IMR-90 (cell line): ENCODE measurements around the gene DCTN1. TPM values are rescaled to one million over a fixed set of nuclear protein-coding genes. Genes with fewer than 3 reads are reported as not detected.

Source experiments
- ATAC-seq: fragments of 200-7000 bp; cut with Tn5 transposase; 2 replicates; pipeline ENCODE4 v1.9.1; 2020; ENCODE audit warnings: low read depth, mild to moderate bottlenecking, moderate library complexity
- BruUV-seq: library from RNA; stranded (reverse); fragments of 400-500 nt; replicated peaks from 2 replicates; lab custom pipeline; 2021; lab: Mats Ljungman, UMichigan
- CTCF ChIA-PET: fragments of 300-600 bp; formaldehyde crosslinking; extraction: SDS; loops from one replicate; lab custom pipeline; 2021; ENCODE audit warnings: antibody characterized with exemption; lab: Yijun Ruan, JAX
- POLR2A ChIA-PET: fragments of 300-600 bp; sonication (Branson Sonifier 250); formaldehyde crosslinking; loops from one replicate; lab custom pipeline; 2022; ENCODE audit warnings: antibody characterized with exemption; ENCODE audit not compliant: unreplicated experiment; lab: Charles Lee
- DNase-seq: peaks from one replicate; pipeline ENCODE4 v3.0.0; 2013
- H2AFZ ChIP-seq: replicated peaks from 2 replicates; pipeline ENCODE3; 2013; ENCODE audit warnings: low read length, mild to moderate bottlenecking; ENCODE audit not compliant: poor library complexity
- H2AK5ac ChIP-seq: 2 replicates; pipeline ENCODE4 v1.6.1; 2013; ENCODE audit warnings: low read depth, low read length, inconsistent platforms
- H2AK9ac ChIP-seq: replicated peaks from 2 replicates; pipeline ENCODE3; 2013; ENCODE audit warnings: mild to moderate bottlenecking, low read depth, low read length, moderate library complexity; ENCODE audit not compliant: poor library complexity
- H2BK120ac ChIP-seq: 2 replicates; pipeline ENCODE4 v1.6.1; 2013; ENCODE audit warnings: low read depth, low read length, inconsistent platforms
- H2BK15ac ChIP-seq: 3 replicates; pipeline ENCODE4 v1.6.1; 2013; ENCODE audit warnings: low read depth, low read length, inconsistent platforms
- H2BK20ac ChIP-seq: 2 replicates; pipeline ENCODE4 v1.6.1; 2013; ENCODE audit warnings: low read depth, mild to moderate bottlenecking, inconsistent platforms, low read length, moderate library complexity
- H2BK5ac ChIP-seq: 2 replicates; pipeline ENCODE4 v1.6.1; 2013; ENCODE audit warnings: mild to moderate bottlenecking, low read depth, low read length, inconsistent platforms; ENCODE audit not compliant: poor library complexity, severe bottlenecking
- H3K14ac ChIP-seq: replicated peaks from 2 replicates; pipeline ENCODE4 v1.6.1; 2013; ENCODE audit warnings: low read depth, low read length, inconsistent platforms
- H3K18ac ChIP-seq: 2 replicates; pipeline ENCODE4 v1.6.1; 2013; ENCODE audit warnings: low read depth, low read length, control low read depth
- H3K23ac ChIP-seq: 2 replicates; pipeline ENCODE4 v1.6.1; 2013; ENCODE audit warnings: low read depth, low read length, inconsistent platforms
- H3K27ac ChIP-seq: 2 replicates; pipeline ENCODE4 v1.5.1; 2013; ENCODE audit warnings: mild to moderate bottlenecking, control low read depth, low read length; ENCODE audit not compliant: insufficient read depth
- H3K27me3 ChIP-seq: 2 replicates; pipeline ENCODE4 v1.6.1; 2013; ENCODE audit warnings: low read length; ENCODE audit not compliant: control insufficient read depth, insufficient read depth
- H3K36me3 ChIP-seq: 2 replicates; pipeline ENCODE4 v1.6.1; 2013; ENCODE audit warnings: low read length, mixed read lengths; ENCODE audit not compliant: control insufficient read depth, insufficient read depth
- H3K4ac ChIP-seq: 2 replicates; pipeline ENCODE4 v1.6.1; 2013; ENCODE audit warnings: low read depth, low read length, inconsistent platforms
- H3K4me1 ChIP-seq: 2 replicates; pipeline ENCODE4 v1.6.1; 2013; ENCODE audit warnings: low read length, mixed read lengths; ENCODE audit not compliant: control insufficient read depth, insufficient read depth
- H3K4me2 ChIP-seq: 2 replicates; pipeline ENCODE4 v1.6.1; 2013; ENCODE audit warnings: low read depth, mild to moderate bottlenecking, control low read depth, low read length, moderate library complexity
- H3K4me3 ChIP-seq: 2 replicates; pipeline ENCODE4 v1.5.1; 2013; ENCODE audit warnings: low read depth, mild to moderate bottlenecking, control low read depth, low read length, moderate library complexity; ENCODE audit not compliant: insufficient read depth
- H3K56ac ChIP-seq: 2 replicates; pipeline ENCODE4 v1.6.1; 2013; ENCODE audit warnings: low read length, inconsistent platforms; ENCODE audit not compliant: insufficient read depth; ENCODE audit errors: extremely low read depth
- H3K79me1 ChIP-seq, 2 experiments: 2 replicates each; pipeline ENCODE4 v1.6.1; 2013; ENCODE audit warnings: low read length in 2 of 2, inconsistent platforms in 1 of 2, low read depth in 1 of 2
- H3K9ac ChIP-seq: 2 replicates; pipeline ENCODE4 v1.6.1; 2013; ENCODE audit warnings: low read depth, low read length, control low read depth
- H3K9me1 ChIP-seq: 2 replicates; pipeline ENCODE4 v1.6.1; 2013; ENCODE audit warnings: low read length, inconsistent platforms; ENCODE audit not compliant: insufficient read depth
- H3K9me3 ChIP-seq: 2 replicates; pipeline ENCODE4 v1.6.1; 2013; ENCODE audit warnings: low read length; ENCODE audit not compliant: control insufficient read depth, insufficient read depth
- H4K20me1 ChIP-seq: 2 replicates; pipeline ENCODE4 v1.6.1; 2013; ENCODE audit warnings: low read length, inconsistent platforms; ENCODE audit not compliant: insufficient read depth
- H4K5ac ChIP-seq: 2 replicates; pipeline ENCODE4 v1.6.1; 2013; ENCODE audit warnings: mild to moderate bottlenecking, low read depth, low read length, control low read depth
- H4K8ac ChIP-seq, 2 experiments: 2 replicates each; pipeline ENCODE4 v1.6.1; 2013; ENCODE audit warnings: low read depth in 2 of 2, low read length in 2 of 2, control low read depth in 1 of 2, inconsistent platforms in 1 of 2
- H4K91ac ChIP-seq: 2 replicates; pipeline ENCODE4 v1.6.1; 2013; ENCODE audit warnings: low read depth, low read length, inconsistent platforms; ENCODE audit not compliant: insufficient read depth
- BHLHE40 ChIP-seq: fragments of 150-350 bp; IDR thresholded peaks from 2 replicates; pipeline ENCODE4 v1.6.1; 2016; ENCODE audit warnings: mild to moderate bottlenecking, low read depth, low read length
- CEBPB ChIP-seq: IDR thresholded peaks from 2 replicates; pipeline ENCODE4 v1.6.1; 2012; ENCODE audit warnings: low read depth, low read length, improper control_type of control experiment
- CHD1 ChIP-seq: IDR thresholded peaks from 2 replicates; pipeline ENCODE4 v1.6.1; 2012; ENCODE audit warnings: low read depth, low read length, improper control_type of control experiment
- CTCF ChIP-seq: conservative IDR thresholded peaks from 2 replicates; pipeline ENCODE4 v1.5.1; 2012; ENCODE audit warnings: mild to moderate bottlenecking, low read depth, low read length, improper control_type of control experiment
- ELK1 ChIP-seq: fragments of 150-350 bp; IDR thresholded peaks from 2 replicates; pipeline ENCODE4 v1.6.1; 2016; ENCODE audit warnings: low read depth, mild to moderate bottlenecking, low read length, moderate library complexity, borderline replicate concordance
- FOS ChIP-seq: fragments of 150-350 bp; IDR thresholded peaks from 2 replicates; pipeline ENCODE4 v1.6.1; 2016; ENCODE audit warnings: low read depth, low read length
- MAFK ChIP-seq: IDR thresholded peaks from 2 replicates; pipeline ENCODE4 v1.6.1; 2012; ENCODE audit warnings: low read depth, low read length, improper control_type of control experiment
- MAZ ChIP-seq: IDR thresholded peaks from 2 replicates; pipeline ENCODE4 v1.6.1; 2012; ENCODE audit warnings: low read depth, mild to moderate bottlenecking, low read length, improper control_type of control experiment, moderate library complexity, borderline replicate concordance
- MXI1 ChIP-seq: IDR thresholded peaks from 2 replicates; pipeline ENCODE4 v1.6.1; 2012; ENCODE audit warnings: low read depth, mild to moderate bottlenecking, low read length, moderate library complexity, borderline replicate concordance
- NFE2L2 ChIP-seq: fragments of 150-350 bp; IDR thresholded peaks from 2 replicates; pipeline ENCODE4 v1.6.1; 2016; ENCODE audit warnings: low read depth, mild to moderate bottlenecking, low read length
- POLR2A ChIP-seq: IDR thresholded peaks from 2 replicates; pipeline ENCODE4 v1.6.1; 2012; ENCODE audit warnings: mild to moderate bottlenecking, low read depth, low read length
- RAD21 ChIP-seq: IDR thresholded peaks from 2 replicates; pipeline ENCODE4 v1.6.1; 2012; ENCODE audit warnings: low read length, improper control_type of control experiment
- RCOR1 ChIP-seq: IDR thresholded peaks from 2 replicates; pipeline ENCODE4 v1.6.1; 2012; ENCODE audit warnings: mild to moderate bottlenecking, low read length, improper control_type of control experiment; ENCODE audit not compliant: insufficient replicate concordance
- RFX5 ChIP-seq: IDR thresholded peaks from 2 replicates; pipeline ENCODE4 v1.8.0; 2012; ENCODE audit warnings: low read depth, mild to moderate bottlenecking, low read length, moderate library complexity
- SMC3 ChIP-seq: fragments of 150-350 bp; IDR thresholded peaks from 2 replicates; pipeline ENCODE4 v1.6.1; 2016; ENCODE audit warnings: low read depth, mild to moderate bottlenecking, antibody characterized with exemption, low read length, moderate library complexity
- WGBS, 2 experiments: methylation state at CpG; one replicate each; pipeline versions ENCODE4 v1.1.5 to v1.1.7; 2013; ENCODE audit warnings: missing lambda C conversion rate in 2 of 2; ENCODE audit not compliant: insufficient read length in 1 of 2; ENCODE audit errors: extremely low coverage in 2 of 2; 5-methylcytosine and 5-hydroxymethylcytosine counted together
- dilution Hi-C: fragments of 300-500 bp; cut with HindIII; formaldehyde crosslinking; loops from one replicate; pipeline ENCODE4 v1.14.3; 2018; ENCODE audit warnings: low sequenced_read_pairs; ENCODE audit not compliant: unreplicated experiment
- in situ Hi-C: fragments of 300-500 bp; cut with MboI; formaldehyde crosslinking; loops from 3 replicates; pipeline ENCODE4 v1.14.3; 2019; ENCODE audit warnings: low sequenced_read_pairs, inconsistent platforms, mixed read lengths
- intact Hi-C: fragments of 100-400 bp; cut with micrococcal nuclease; formaldehyde crosslinking; loops from 2 replicates; pipeline ENCODE4 v1.10.0; 2022
- polyA plus RNA-seq, 3 experiments: library from polyadenylated mRNA; depleted of rRNA; stranded (reverse); fragments of >200 nt; gene quantifications; 2 replicates each; pipeline ENCODE4 v1.2.3, GENCODE V29; 2012; ENCODE audit warnings: low replicate concordance in 1 of 3
- total RNA-seq: library from RNA; depleted of rRNA; stranded (reverse); fragments of >200 nt; gene quantifications from 2 replicates; pipeline ENCODE4 v1.2.3, GENCODE V29; 2012
- TF ChIP-seq, protein P1 (sequence below): fragments of 150-350 bp; IDR thresholded peaks from 2 replicates; pipeline ENCODE4 v1.6.1; 2017; ENCODE audit warnings: mild to moderate bottlenecking, antibody characterized with exemption, low read length, low read depth

The DCTN1 gene
- total and polyA plus RNA-seq, 2 of the 4 experiments (the other 2 are of a cell fraction): 136 to 204 TPM

- H2AK9ac ChIP-seq: no peak overlapping the region
- in situ Hi-C loops: no loop called here
- no peak overlapping the region for H2BK15ac ChIP-seq
- ATAC-seq: no peak
- no peak overlapping the region for H4K8ac ChIP-seq
- dilution Hi-C loops: no loop called here
- H3K9me3 ChIP-seq: no peaks in the 10 kb centered on the region
- no peak overlapping the region for H3K9ac ChIP-seq
- H4K5ac ChIP-seq: no peak overlapping the region
- H4K20me1 ChIP-seq: peaks cover 42% of the 10 kb centered on the region
- H3K23ac ChIP-seq: no peak overlapping the region
- H3K9me1 ChIP-seq: peaks cover 25% of the 10 kb centered on the region
- no peak overlapping the region for H3K18ac ChIP-seq
- no peak overlapping the region for H3K56ac ChIP-seq
- intact Hi-C loops: no loop called here
- 98% methylated on average over 6 of the region's 10 CpGs; no CpG with 5 or more reads in 1 of the 2 experiments for WGBS, 2 experiments
- no peak overlapping the region for H2BK5ac ChIP-seq
- TF ChIP-seq MAFK (no peak), MAZ (no peak), RCOR1 (no peak), CEBPB (no peak), MXI1 (no peak), NFE2L2 (no peak), FOS (no peak), POLR2A (no peak), SMC3 (no peak), CTCF (no peak), CHD1 (no peak), BHLHE40 (no peak), RAD21 (no peak), ELK1 (no peak), RFX5 (no peak)
- TF ChIP-seq, protein P1, sequence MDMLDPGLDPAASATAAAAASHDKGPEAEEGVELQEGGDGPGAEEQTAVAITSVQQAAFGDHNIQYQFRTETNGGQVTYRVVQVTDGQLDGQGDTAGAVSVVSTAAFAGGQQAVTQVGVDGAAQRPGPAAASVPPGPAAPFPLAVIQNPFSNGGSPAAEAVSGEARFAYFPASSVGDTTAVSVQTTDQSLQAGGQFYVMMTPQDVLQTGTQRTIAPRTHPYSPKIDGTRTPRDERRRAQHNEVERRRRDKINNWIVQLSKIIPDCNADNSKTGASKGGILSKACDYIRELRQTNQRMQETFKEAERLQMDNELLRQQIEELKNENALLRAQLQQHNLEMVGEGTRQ: no peak
- no TSS peak for BruUV-seq
- H3K27me3 ChIP-seq: no peaks in the 10 kb centered on the region
- H3K4me1 ChIP-seq: peaks cover 16% of the 10 kb centered on the region
- no peak overlapping the region for H2BK120ac ChIP-seq
- peaks cover 31 to 95% of the 10 kb centered on the region in 2 experiments for H3K79me1 ChIP-seq
- H3K4me2 ChIP-seq: no peak overlapping the region
- H2AFZ ChIP-seq: no peak overlapping the region
- ChIA-PET POLR2A (no interaction called here), CTCF (interaction anchor here (2.2 kb wide), 1 partner anchor 13 kb away, joined by 7 read pairs; no protein-coding TSS in a partner anchor)
- peak overlapping the region; percentile 38; the same call in 1 of the 2 replicates for H2AK5ac ChIP-seq
- no peak overlapping the region for H3K4ac ChIP-seq
- H3K27ac ChIP-seq: no peak overlapping the region
- H3K36me3 ChIP-seq: peaks cover 16% of the 10 kb centered on the region
- no peak overlapping the region for H2BK20ac ChIP-seq
- H4K91ac ChIP-seq: no peak overlapping the region
- DNase-seq: no peak
- H3K14ac ChIP-seq: no peak overlapping the region
- no peak overlapping the region for H3K4me3 ChIP-seq
These were observed 2.1 kb downstream of the DCTN1 start for GRCh38 chr2:74378007-74378406.
